HCT116 (cell line): ENCODE results near the gene FEV. TPM values are rescaled to one million over a fixed set of nuclear protein-coding genes. Genes with fewer than 3 reads are reported as not detected.
A peak's percentile ranks its signal among the peaks of the same experiment; 100 is the strongest.

Experiments used
- ATAC-seq: fragments of 200-7000 bp; cut with Tn5 transposase; 2 replicates; pipeline ENCODE4 v1.9.1; 2020; ENCODE audit warnings: mild to moderate bottlenecking, moderate library complexity
- BruUV-seq: library from RNA; stranded (reverse); fragments of 400-500 nt; replicated peaks from 2 replicates; lab custom pipeline; 2021; lab: Mats Ljungman, UMichigan
- CTCF ChIA-PET: fragments of 300-600 bp; sonication (Branson Sonifier 250); formaldehyde crosslinking; loops from one replicate; lab custom pipeline; 2021; ENCODE audit warnings: antibody characterized with exemption; lab: Charles Lee
- POLR2A ChIA-PET: fragments of 300-600, 350-600 bp; sonication (Branson Sonifier 250); formaldehyde crosslinking; loops from one replicate; lab custom pipeline; 2021; ENCODE audit warnings: antibody characterized with exemption; lab: Charles Lee
- RAD21 ChIA-PET, 2 experiments: fragments of 300-600 bp; sonication (Branson Sonifier 250); formaldehyde crosslinking; loops; one replicate each; lab custom pipeline; 2023; ENCODE audit warnings: low total read pairs in 2 of 2; ENCODE audit not compliant: uncharacterized antibody in 2 of 2, unreplicated experiment in 2 of 2, low non-redundant PET in 1 of 2; lab: Charles Lee
- DNase-seq: peaks from one replicate; pipeline ENCODE4 v3.0.0-alpha.2; 2010; ENCODE audit warnings: low read depth, low spot score
- H2AFZ ChIP-seq: fragments of 200-600 bp; shearing (Covaris generic), sonication (generic); 2 replicates; pipeline ENCODE4 v1.6.1; 2017; ENCODE audit warnings: low read depth, mixed run types, mixed read lengths, antibody characterized with exemption, low read length; ENCODE audit not compliant: poor library complexity, severe bottlenecking
- H3K27ac ChIP-seq: 2 replicates; pipeline ENCODE4 v1.5.1; 2012; ENCODE audit warnings: low read depth, low read length
- H3K27me3 ChIP-seq: fragments of 200-600 bp; sonication (generic); 2 replicates; pipeline ENCODE4 v1.6.1; 2016; ENCODE audit warnings: mixed run types, low read length, mixed read lengths; ENCODE audit not compliant: insufficient read depth
- H3K36me3 ChIP-seq, 2 experiments: fragments of 200-500 bp in 1 of 2; fragments of 200-600 bp in 1 of 2; sonication (Bioruptor generic) in 1 of 2; sonication (generic) in 1 of 2; 2 replicates each; pipeline versions ENCODE4 v1.5.1 to v1.6.1; 2014 to 2016; ENCODE audit warnings: low read length in 2 of 2, inconsistent platforms in 1 of 2, mixed read lengths in 1 of 2, mixed run types in 1 of 2; ENCODE audit not compliant: insufficient read depth in 2 of 2, control insufficient read depth in 1 of 2
- H3K4me1 ChIP-seq, 2 experiments: fragments of 200-600 bp in 1 of 2; sonication (generic) in 1 of 2; 2 replicates each; pipeline versions ENCODE4 v1.5.1 to v1.6.1; 2012 to 2017; ENCODE audit warnings: low read length in 2 of 2, inconsistent platforms in 1 of 2, mild to moderate bottlenecking in 1 of 2, mixed read lengths in 1 of 2, mixed run types in 1 of 2, moderate library complexity in 1 of 2; ENCODE audit not compliant: insufficient read depth in 2 of 2, control insufficient read depth in 1 of 2
- H3K4me2 ChIP-seq: fragments of 200-600 bp; sonication (generic); 2 replicates; pipeline ENCODE4 v1.6.1; 2017; ENCODE audit warnings: mixed run types, low read length, mixed read lengths
- H3K4me3 ChIP-seq, 2 experiments: fragments of 200-600 bp in 1 of 2; sonication (generic) in 1 of 2; replicated peaks in 1 of 2; 2 replicates each; pipeline ENCODE4 v1.5.1; 2011 to 2016; ENCODE audit warnings: low read length in 2 of 2, control low read depth in 1 of 2, low read depth in 1 of 2, mild to moderate bottlenecking in 1 of 2, mixed read lengths in 1 of 2, mixed run types in 1 of 2
- H3K79me2 ChIP-seq: fragments of 200-600 bp; sonication (generic); 2 replicates; pipeline ENCODE4 v1.6.1; 2017; ENCODE audit warnings: mild to moderate bottlenecking, mixed run types, low read length, moderate library complexity, mixed read lengths; ENCODE audit not compliant: insufficient read depth
- H3K9ac ChIP-seq: fragments of 200-600 bp; sonication (generic); 2 replicates; pipeline ENCODE4 v1.6.1; 2016; ENCODE audit warnings: low read length, mixed read lengths
- H3K9me2 ChIP-seq: fragments of 200-600 bp; sonication (generic), shearing (Covaris generic); 2 replicates; pipeline ENCODE4 v1.6.1; 2017; ENCODE audit warnings: mixed run types, mild to moderate bottlenecking, moderate library complexity; ENCODE audit not compliant: insufficient read depth
- H3K9me3 ChIP-seq, 2 experiments: fragments of 200-500 bp in 1 of 2; fragments of 200-600 bp in 1 of 2; sonication (Bioruptor generic) in 1 of 2; sonication (generic) in 1 of 2; 2 replicates each; pipeline ENCODE4 v1.6.1; 2014 to 2017; ENCODE audit warnings: low read length in 2 of 2, mixed read lengths in 2 of 2, inconsistent platforms in 1 of 2, low read depth in 1 of 2, mild to moderate bottlenecking in 1 of 2, mixed run types in 1 of 2, moderate library complexity in 1 of 2; ENCODE audit not compliant: control insufficient read depth in 1 of 2, insufficient read depth in 1 of 2
- H4K20me1 ChIP-seq: fragments of 200-600 bp; sonication (generic), shearing (Covaris generic); 2 replicates; pipeline ENCODE4 v1.6.1; 2017; ENCODE audit warnings: mixed run types, mild to moderate bottlenecking, moderate library complexity; ENCODE audit not compliant: insufficient read depth
- CTCF ChIP-seq, 3 experiments: fragments of 200-600 bp in 1 of 3; sonication (generic) in 1 of 3; IDR thresholded peaks in 2 of 3; conservative IDR thresholded peaks in 1 of 3; 2 replicates each; pipeline ENCODE4 v1.5.1; 2012 to 2017; ENCODE audit warnings: low read depth in 2 of 3, low read length in 2 of 3, antibody characterized with exemption in 1 of 3, borderline replicate concordance in 1 of 3, control low read depth in 1 of 3, mild to moderate bottlenecking in 1 of 3, mixed read lengths in 1 of 3, mixed run types in 1 of 3, moderate library complexity in 1 of 3; ENCODE audit not compliant: insufficient read depth in 1 of 3
- EZH2phosphoT487 ChIP-seq: fragments of 200-600 bp; IDR thresholded peaks from 2 replicates; pipeline ENCODE4 v1.6.1; 2018; ENCODE audit warnings: antibody characterized with exemption, borderline replicate concordance
- RAD21 ChIP-seq: IDR thresholded peaks from 2 replicates; pipeline ENCODE4 v1.6.1; 2012; ENCODE audit warnings: low read depth, mild to moderate bottlenecking
- SRF ChIP-seq: IDR thresholded peaks from 2 replicates; pipeline ENCODE4 v1.6.1; 2012; ENCODE audit warnings: low read depth
- TCF7L2 ChIP-seq: IDR thresholded peaks from 2 replicates; pipeline ENCODE4 v1.7.0; 2011; ENCODE audit warnings: borderline replicate concordance, inconsistent platforms; ENCODE audit not compliant: insufficient read depth, insufficient read length; ENCODE audit errors: extremely low read depth
- ZNF274 ChIP-seq: fragments of 200-500 bp; sonication (Bioruptor generic); IDR thresholded peaks from 2 replicates; pipeline ENCODE4 v1.6.1; 2014; ENCODE audit warnings: mild to moderate bottlenecking, low read depth, low read length, inconsistent platforms
- intact Hi-C: fragments of 100-400 bp; cut with micrococcal nuclease; formaldehyde crosslinking; loops from 2 replicates; pipeline ENCODE4 v1.10.0; 2022
- total RNA-seq: library from RNA; stranded (reverse); gene quantifications from one replicate; pipeline ENCODE4 v1.2.1, GENCODE V29; 2021; ENCODE audit not compliant: unreplicated experiment

The FEV gene
- total RNA-seq, 1 experiment from 2014 or later = not detected

- RAD21 ChIA-PET = interaction anchor here in 1 of 2 experiments (0.7 to 1.4 kb wide), 2 partner anchors 8 to 145 kb away, joined by 3 to 4 read pairs; no protein-coding TSS in a partner anchor
- TF ChIP-seq CTCF (IDR thresholded peaks at IDR 0.05 in 2 of 3, conservative IDR thresholded peaks at IDR 0.05 in 1 of 3; ENCODE audit: borderline replicate concordance in 1 of 3, insufficient read depth in 1 of 3, low read depth in 2 of 3, low read length in 2 of 3) = peak; percentile 61 to 78 (median 67)
- TF ChIP-seq ZNF274 = no peak
- TF ChIP-seq TCF7L2 = no peak
- peak; percentile 70 for TF ChIP-seq RAD21
- no peaks in the 10 kb centered on the region for H4K20me1 ChIP-seq
- no peaks in the 10 kb centered on the region; a peak in 1 of 4 replicates for H3K9me3 ChIP-seq
- intact Hi-C loops = no loop called here
- H3K9me2 ChIP-seq = no peaks in the 10 kb centered on the region
- H3K4me3 ChIP-seq = no peak overlapping the region
- no peaks in the 10 kb centered on the region for H3K79me2 ChIP-seq
- CTCF ChIA-PET = interaction anchor here (0.7 to 5.1 kb wide), 16 partner anchors 8 to 378 kb away, joined by 3 to 30 read pairs (median 4); partner anchors contain the start of gene DNPEP
- no peak overlapping the region for H3K4me2 ChIP-seq
- H3K27ac ChIP-seq = no peak overlapping the region
- no peaks in the 10 kb centered on the region for H3K4me1 ChIP-seq
- DNase-seq = no peak
- ATAC-seq = peak; percentile 100
- H3K36me3 ChIP-seq = no peaks in the 10 kb centered on the region
- no peaks in the 10 kb centered on the region for H3K27me3 ChIP-seq
- H2AFZ ChIP-seq = no peak overlapping the region
- POLR2A ChIA-PET = interaction anchor here (2.5 kb wide), 1 partner anchor 8 kb away, joined by 9 read pairs; no protein-coding TSS in a partner anchor
- no TSS peak for BruUV-seq
- no peak overlapping the region for H3K9ac ChIP-seq
Observed at GRCh38 chr2:219010162-219010756, 25.3 kb upstream of the FEV start.

DNA sequence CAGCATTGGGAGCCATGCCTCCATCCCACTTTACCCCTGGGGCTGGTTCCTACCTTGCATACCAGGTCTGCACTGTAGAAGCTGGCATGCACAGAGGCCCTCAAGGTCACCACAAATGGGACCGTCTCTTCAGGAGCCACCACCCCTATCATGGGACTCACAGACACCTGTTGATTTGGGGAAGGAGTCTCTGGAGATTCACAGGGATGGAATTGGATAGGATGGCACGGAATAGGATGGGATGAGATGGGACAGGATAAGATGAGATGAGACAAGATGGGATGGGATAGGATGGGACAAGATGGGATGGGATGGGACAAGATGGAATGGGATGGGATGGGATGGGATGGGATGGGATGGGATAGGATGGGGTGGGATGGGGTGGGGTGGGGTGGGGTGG lies 24.3 kb upstream of the FEV start:
- ChIA-PET RAD21 (interaction anchor here in 1 of 2 experiments (1.4 kb wide), 1 partner anchor 146 kb away, joined by 4 read pairs; no protein-coding TSS in a partner anchor), POLR2A (interaction anchor here (2.5 kb wide), 1 partner anchor 7 kb away, joined by 9 read pairs; no protein-coding TSS in a partner anchor), CTCF (interaction anchor here (1.8 to 5.1 kb wide), 2 partner anchors 110 to 146 kb away, joined by 9 to 30 read pairs; no protein-coding TSS in a partner anchor)
- Histone ChIP-seq H3K9ac (no peak overlapping the region), H2AFZ (no peak overlapping the region), H3K4me3 (no peak overlapping the region), H4K20me1 (no peaks in the 10 kb centered on the region), H3K9me3 (no peaks in the 10 kb centered on the region; a peak in 1 of 4 replicates), H3K36me3 (no peaks in the 10 kb centered on the region), H3K27me3 (no peaks in the 10 kb centered on the region), H3K79me2 (no peaks in the 10 kb centered on the region), H3K4me2 (no peak overlapping the region), H3K9me2 (no peaks in the 10 kb centered on the region), H3K4me1 (no peaks in the 10 kb centered on the region), H3K27ac (no peak overlapping the region)
- intact Hi-C loops = no loop called here
- DNase-seq (no peak), ATAC-seq (no peak)
- TF ChIP-seq SRF = no peak
- no peak for TF ChIP-seq EZH2phosphoT487
- TF ChIP-seq TCF7L2 = no peak
- no TSS peak for BruUV-seq
